ENCODE measurements around the gene PANK3. TPM values are rescaled to one million over a fixed set of nuclear protein-coding genes. Genes with fewer than 3 reads are reported as not detected.

PANK3 gene
- 11.2 to 19.5 TPM (median 17.3 TPM) in 5 replicates for total RNA-seq (2022; extraction: Qiagen RNA extraction; ENCODE audit: low read depth)

DNA sequence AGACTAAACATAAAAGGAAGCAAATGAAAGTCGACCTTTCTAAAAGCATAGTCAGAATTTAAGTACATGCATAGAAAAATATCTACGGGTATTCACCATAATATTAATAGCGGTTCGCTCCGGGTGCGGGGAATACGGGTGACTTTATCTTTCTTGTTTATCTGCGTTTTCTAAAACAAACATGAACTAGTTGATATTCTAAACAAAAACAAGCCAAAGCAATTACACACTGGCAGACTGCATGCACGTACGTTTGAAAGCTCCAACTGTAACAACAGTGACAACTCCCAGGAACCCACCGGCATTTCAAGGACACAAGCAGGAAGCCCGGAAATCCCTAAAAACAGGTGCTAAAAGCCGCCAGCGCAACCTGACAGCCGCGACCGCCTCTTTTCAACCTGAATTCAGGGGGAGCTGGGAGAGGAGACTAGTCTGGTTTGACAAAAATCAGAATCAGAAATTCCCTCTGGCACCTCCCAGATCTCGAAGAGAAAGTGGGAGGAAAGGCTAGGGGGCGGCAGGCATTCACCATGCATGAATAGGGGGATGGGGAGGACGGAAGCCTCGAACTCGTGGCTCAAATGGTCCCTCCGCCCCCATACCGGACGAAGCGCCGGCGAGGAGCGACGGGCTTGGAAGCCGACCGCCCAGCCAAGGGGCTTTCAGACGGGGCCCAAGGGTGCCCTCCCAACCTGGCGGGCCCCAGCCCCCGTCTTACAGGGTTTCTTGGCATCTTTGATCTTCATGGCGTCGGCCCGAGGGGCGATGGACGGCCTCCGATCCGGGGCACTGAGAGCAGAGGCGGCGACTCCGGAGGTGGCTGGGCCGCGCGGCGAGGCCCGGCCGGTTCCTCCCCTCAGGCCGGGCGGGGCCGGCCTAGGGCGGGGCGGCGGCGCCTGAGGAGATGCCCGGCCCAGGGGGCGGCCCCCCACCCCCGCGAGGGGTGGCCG is at the start of gene PANK3:
TSS of gene PANK3 (minus strand) at position 831 of the 950 bp plus-strand sequence. CDS start at position 746, 85 bp downstream.

DNA sequence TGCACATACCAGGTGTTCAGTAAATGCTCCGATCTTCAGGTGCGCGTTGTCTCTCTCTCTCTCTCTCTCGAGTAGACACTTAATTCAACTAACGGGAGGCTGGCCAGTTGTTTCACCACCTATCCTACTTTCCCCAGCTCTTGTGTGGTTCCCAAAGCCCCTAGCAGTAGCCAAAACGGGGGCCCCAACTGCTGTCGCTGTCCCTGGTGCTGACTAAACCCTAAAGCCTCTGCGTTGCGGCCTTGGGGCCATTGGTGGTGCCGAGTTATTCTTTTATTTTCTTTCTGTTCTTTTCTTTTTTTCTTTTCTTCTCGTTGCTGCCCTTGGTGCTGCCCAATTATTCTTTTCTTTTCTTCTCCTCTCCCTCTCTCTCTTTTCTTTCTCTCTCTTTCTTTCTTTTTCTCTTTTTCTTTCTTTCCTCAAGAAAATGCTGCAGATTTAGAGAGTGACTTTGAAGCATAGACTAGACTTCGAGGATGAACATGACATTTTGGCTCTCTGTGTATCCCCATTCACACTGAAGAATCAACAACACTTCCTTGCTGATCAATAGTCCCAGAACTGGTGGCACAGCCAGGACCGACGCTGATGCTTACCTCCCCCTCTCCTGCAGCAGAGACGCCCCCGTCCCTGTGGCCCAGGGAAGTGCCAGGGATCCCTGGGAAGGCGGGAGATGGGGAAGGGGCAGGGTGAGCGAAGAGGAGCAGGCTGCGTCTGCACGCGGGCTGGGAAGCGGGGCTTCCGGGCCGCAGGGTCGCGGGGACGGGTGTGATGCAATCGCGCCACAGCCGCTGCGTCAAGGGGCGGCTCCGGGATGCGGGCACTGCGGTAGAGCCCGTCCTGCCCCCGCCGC is 50.4 kb downstream of the PANK3 start, which contains the start of gene FBLL1:
TSS of gene FBLL1 (plus strand) at position 785 of the 853 bp plus-strand sequence. CDS start 200 bp downstream, outside the sequence.

Other genes starting within 250 kb of the PANK3 start
- 81.7 to 122 TPM (median 93.4 TPM) in 5 replicates for gene RARS1, start 92.9 kb downstream of the PANK3 start, total RNA-seq (2022; extraction: Qiagen RNA extraction; ENCODE audit: low read depth)
- gene FBLL1, start 50.1 kb downstream of the PANK3 start, total RNA-seq (2022; extraction: Qiagen RNA extraction; ENCODE audit: low read depth): 0.06 to 0.33 TPM (median 0.08 TPM) in 3 of 5 replicates, not detected in the others

Measured in A549 treated with RU486 at 1 μM for 4 hours (cell line).